IMR-90 (cell line): ENCODE data around the gene TULP4. TPM values are rescaled to one million over a fixed set of nuclear protein-coding genes. Genes with fewer than 3 reads are reported as not detected.

ENCODE experiments used
- ATAC-seq: fragments of 200-7000 bp; cut with Tn5 transposase; 2 replicates; pipeline ENCODE4 v1.9.1; 2020; ENCODE audit warnings: low read depth, mild to moderate bottlenecking, moderate library complexity
- BruUV-seq: library from RNA; stranded (reverse); fragments of 400-500 nt; replicated peaks from 2 replicates; lab custom pipeline; 2021; lab: Mats Ljungman, UMichigan
- CTCF ChIA-PET: fragments of 300-600 bp; formaldehyde crosslinking; extraction: SDS; loops from one replicate; lab custom pipeline; 2021; ENCODE audit warnings: antibody characterized with exemption; lab: Yijun Ruan, JAX
- POLR2A ChIA-PET: fragments of 300-600 bp; sonication (Branson Sonifier 250); formaldehyde crosslinking; loops from one replicate; lab custom pipeline; 2022; ENCODE audit warnings: antibody characterized with exemption; ENCODE audit not compliant: unreplicated experiment; lab: Charles Lee
- DNase-seq: peaks from one replicate; pipeline ENCODE4 v3.0.0; 2013
- H2AFZ ChIP-seq: replicated peaks from 2 replicates; pipeline ENCODE3; 2013; ENCODE audit warnings: low read length, mild to moderate bottlenecking; ENCODE audit not compliant: poor library complexity
- H2AK5ac ChIP-seq: 2 replicates; pipeline ENCODE4 v1.6.1; 2013; ENCODE audit warnings: low read depth, low read length, inconsistent platforms
- H2AK9ac ChIP-seq: replicated peaks from 2 replicates; pipeline ENCODE3; 2013; ENCODE audit warnings: mild to moderate bottlenecking, low read depth, low read length, moderate library complexity; ENCODE audit not compliant: poor library complexity
- H2BK120ac ChIP-seq: 2 replicates; pipeline ENCODE4 v1.6.1; 2013; ENCODE audit warnings: low read depth, low read length, inconsistent platforms
- H2BK15ac ChIP-seq: 3 replicates; pipeline ENCODE4 v1.6.1; 2013; ENCODE audit warnings: low read depth, low read length, inconsistent platforms
- H2BK20ac ChIP-seq: 2 replicates; pipeline ENCODE4 v1.6.1; 2013; ENCODE audit warnings: low read depth, mild to moderate bottlenecking, inconsistent platforms, low read length, moderate library complexity
- H2BK5ac ChIP-seq: 2 replicates; pipeline ENCODE4 v1.6.1; 2013; ENCODE audit warnings: mild to moderate bottlenecking, low read depth, low read length, inconsistent platforms; ENCODE audit not compliant: poor library complexity, severe bottlenecking
- H3K14ac ChIP-seq: replicated peaks from 2 replicates; pipeline ENCODE4 v1.6.1; 2013; ENCODE audit warnings: low read depth, low read length, inconsistent platforms
- H3K18ac ChIP-seq: 2 replicates; pipeline ENCODE4 v1.6.1; 2013; ENCODE audit warnings: low read depth, low read length, control low read depth
- H3K23ac ChIP-seq: 2 replicates; pipeline ENCODE4 v1.6.1; 2013; ENCODE audit warnings: low read depth, low read length, inconsistent platforms
- H3K27ac ChIP-seq: 2 replicates; pipeline ENCODE4 v1.5.1; 2013; ENCODE audit warnings: mild to moderate bottlenecking, control low read depth, low read length; ENCODE audit not compliant: insufficient read depth
- H3K27me3 ChIP-seq: 2 replicates; pipeline ENCODE4 v1.6.1; 2013; ENCODE audit warnings: low read length; ENCODE audit not compliant: control insufficient read depth, insufficient read depth
- H3K36me3 ChIP-seq: 2 replicates; pipeline ENCODE4 v1.6.1; 2013; ENCODE audit warnings: low read length, mixed read lengths; ENCODE audit not compliant: control insufficient read depth, insufficient read depth
- H3K4ac ChIP-seq: 2 replicates; pipeline ENCODE4 v1.6.1; 2013; ENCODE audit warnings: low read depth, low read length, inconsistent platforms
- H3K4me1 ChIP-seq: 2 replicates; pipeline ENCODE4 v1.6.1; 2013; ENCODE audit warnings: low read length, mixed read lengths; ENCODE audit not compliant: control insufficient read depth, insufficient read depth
- H3K4me2 ChIP-seq: 2 replicates; pipeline ENCODE4 v1.6.1; 2013; ENCODE audit warnings: low read depth, mild to moderate bottlenecking, control low read depth, low read length, moderate library complexity
- H3K4me3 ChIP-seq: 2 replicates; pipeline ENCODE4 v1.5.1; 2013; ENCODE audit warnings: low read depth, mild to moderate bottlenecking, control low read depth, low read length, moderate library complexity; ENCODE audit not compliant: insufficient read depth
- H3K56ac ChIP-seq: 2 replicates; pipeline ENCODE4 v1.6.1; 2013; ENCODE audit warnings: low read length, inconsistent platforms; ENCODE audit not compliant: insufficient read depth; ENCODE audit errors: extremely low read depth
- H3K79me1 ChIP-seq, 2 experiments: 2 replicates each; pipeline ENCODE4 v1.6.1; 2013; ENCODE audit warnings: low read length in 2 of 2, inconsistent platforms in 1 of 2, low read depth in 1 of 2
- H3K9ac ChIP-seq: 2 replicates; pipeline ENCODE4 v1.6.1; 2013; ENCODE audit warnings: low read depth, low read length, control low read depth
- H3K9me1 ChIP-seq: 2 replicates; pipeline ENCODE4 v1.6.1; 2013; ENCODE audit warnings: low read length, inconsistent platforms; ENCODE audit not compliant: insufficient read depth
- H3K9me3 ChIP-seq: 2 replicates; pipeline ENCODE4 v1.6.1; 2013; ENCODE audit warnings: low read length; ENCODE audit not compliant: control insufficient read depth, insufficient read depth
- H4K20me1 ChIP-seq: 2 replicates; pipeline ENCODE4 v1.6.1; 2013; ENCODE audit warnings: low read length, inconsistent platforms; ENCODE audit not compliant: insufficient read depth
- H4K5ac ChIP-seq: 2 replicates; pipeline ENCODE4 v1.6.1; 2013; ENCODE audit warnings: mild to moderate bottlenecking, low read depth, low read length, control low read depth
- H4K8ac ChIP-seq, 2 experiments: 2 replicates each; pipeline ENCODE4 v1.6.1; 2013; ENCODE audit warnings: low read depth in 2 of 2, low read length in 2 of 2, control low read depth in 1 of 2, inconsistent platforms in 1 of 2
- H4K91ac ChIP-seq: 2 replicates; pipeline ENCODE4 v1.6.1; 2013; ENCODE audit warnings: low read depth, low read length, inconsistent platforms; ENCODE audit not compliant: insufficient read depth
- BHLHE40 ChIP-seq: fragments of 150-350 bp; IDR thresholded peaks from 2 replicates; pipeline ENCODE4 v1.6.1; 2016; ENCODE audit warnings: mild to moderate bottlenecking, low read depth, low read length
- CEBPB ChIP-seq: IDR thresholded peaks from 2 replicates; pipeline ENCODE4 v1.6.1; 2012; ENCODE audit warnings: low read depth, low read length, improper control_type of control experiment
- FOS ChIP-seq: fragments of 150-350 bp; IDR thresholded peaks from 2 replicates; pipeline ENCODE4 v1.6.1; 2016; ENCODE audit warnings: low read depth, low read length
- MAZ ChIP-seq: IDR thresholded peaks from 2 replicates; pipeline ENCODE4 v1.6.1; 2012; ENCODE audit warnings: low read depth, mild to moderate bottlenecking, low read length, improper control_type of control experiment, moderate library complexity, borderline replicate concordance
- NFE2L2 ChIP-seq: fragments of 150-350 bp; IDR thresholded peaks from 2 replicates; pipeline ENCODE4 v1.6.1; 2016; ENCODE audit warnings: low read depth, mild to moderate bottlenecking, low read length
- RAD21 ChIP-seq: IDR thresholded peaks from 2 replicates; pipeline ENCODE4 v1.6.1; 2012; ENCODE audit warnings: low read length, improper control_type of control experiment
- RFX5 ChIP-seq: IDR thresholded peaks from 2 replicates; pipeline ENCODE4 v1.8.0; 2012; ENCODE audit warnings: low read depth, mild to moderate bottlenecking, low read length, moderate library complexity
- SMC3 ChIP-seq: fragments of 150-350 bp; IDR thresholded peaks from 2 replicates; pipeline ENCODE4 v1.6.1; 2016; ENCODE audit warnings: low read depth, mild to moderate bottlenecking, antibody characterized with exemption, low read length, moderate library complexity
- WGBS, 2 experiments: methylation state at CpG; one replicate each; pipeline versions ENCODE4 v1.1.5 to v1.1.7; 2013; ENCODE audit warnings: missing lambda C conversion rate in 2 of 2; ENCODE audit not compliant: insufficient read length in 1 of 2; ENCODE audit errors: extremely low coverage in 2 of 2; 5-methylcytosine and 5-hydroxymethylcytosine counted together
- dilution Hi-C: fragments of 300-500 bp; cut with HindIII; formaldehyde crosslinking; loops from one replicate; pipeline ENCODE4 v1.14.3; 2018; ENCODE audit warnings: low sequenced_read_pairs; ENCODE audit not compliant: unreplicated experiment
- in situ Hi-C: fragments of 300-500 bp; cut with MboI; formaldehyde crosslinking; loops from 3 replicates; pipeline ENCODE4 v1.14.3; 2019; ENCODE audit warnings: low sequenced_read_pairs, inconsistent platforms, mixed read lengths
- intact Hi-C: fragments of 100-400 bp; cut with micrococcal nuclease; formaldehyde crosslinking; loops from 2 replicates; pipeline ENCODE4 v1.10.0; 2022
- polyA plus RNA-seq, 3 experiments: library from polyadenylated mRNA; depleted of rRNA; stranded (reverse); fragments of >200 nt; gene quantifications; 2 replicates each; pipeline ENCODE4 v1.2.3, GENCODE V29; 2012; ENCODE audit warnings: low replicate concordance in 1 of 3
- total RNA-seq: library from RNA; depleted of rRNA; stranded (reverse); fragments of >200 nt; gene quantifications from 2 replicates; pipeline ENCODE4 v1.2.3, GENCODE V29; 2012
- TF ChIP-seq, protein P1 (sequence below): fragments of 150-350 bp; IDR thresholded peaks from 2 replicates; pipeline ENCODE4 v1.6.1; 2017; ENCODE audit warnings: mild to moderate bottlenecking, antibody characterized with exemption, low read length, low read depth

Gene TULP4
- total and polyA plus RNA-seq, 2 of the 4 experiments (the other 2 are of a cell fraction), result 8.1 to 30.6 TPM

DNA sequence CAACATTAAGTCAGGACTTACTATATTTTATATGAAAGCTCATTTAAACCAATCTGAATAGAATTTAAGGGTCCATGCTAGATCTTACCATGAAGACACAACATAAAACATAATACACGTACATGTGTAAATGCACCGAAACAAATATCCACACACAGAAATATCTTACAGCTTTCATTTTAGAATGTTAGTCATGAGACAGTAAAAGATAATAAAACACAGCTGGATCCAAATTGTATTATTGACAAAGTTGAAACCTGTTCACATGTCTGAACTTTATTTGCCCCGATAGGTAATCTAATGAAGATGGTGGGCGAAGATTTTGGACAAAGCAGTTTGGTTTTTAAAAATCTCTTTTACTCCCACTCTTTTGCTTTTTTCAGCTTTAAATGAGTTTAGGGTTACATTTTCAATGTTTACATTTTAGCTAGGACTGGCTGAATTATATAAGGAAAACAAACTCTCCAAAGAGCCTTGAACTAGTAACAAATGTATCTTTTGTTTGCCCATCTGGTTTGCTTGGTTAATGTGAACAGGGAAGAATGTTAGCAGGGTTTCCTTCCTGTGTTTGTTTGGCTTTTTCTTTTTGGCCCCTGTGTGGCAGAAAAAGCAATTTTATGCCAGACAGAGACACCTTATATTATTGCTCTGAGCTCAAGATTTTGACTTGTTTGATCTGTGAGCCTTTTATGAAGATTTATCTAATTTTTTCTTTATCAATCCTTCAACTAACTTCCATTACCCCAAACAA is 242.5 kb downstream of the TULP4 start (continued):
- no peak for TF ChIP-seq FOS
- TF ChIP-seq NFE2L2, result no peak
- no peak for TF ChIP-seq SMC3
- TF ChIP-seq MAZ, result no peak

GRCh38 chr6:158556113-158556512 is 243.8 kb downstream of the TULP4 start:
- Histone ChIP-seq H3K27me3 (no peaks in the 10 kb centered on the region), H4K91ac (no peak overlapping the region), H3K18ac (no peak overlapping the region), H3K27ac (no peak overlapping the region), H4K20me1 (peaks cover 3% of the 10 kb centered on the region; the same call in 1 of the 2 replicates), H3K79me1 (peaks cover 0 to 7% of the 10 kb centered on the region in 2 experiments; a peak in 3 of 4 replicates), H3K23ac (no peak overlapping the region), H3K14ac (no peak overlapping the region), H3K4me1 (no peaks in the 10 kb centered on the region; the same call in none of the 2 replicates), H3K56ac (no peak overlapping the region), H2BK5ac (no peak overlapping the region), H4K8ac (no peak overlapping the region), H3K9me3 (no peaks in the 10 kb centered on the region), H2BK15ac (no peak overlapping the region), H3K36me3 (no peaks in the 10 kb centered on the region), H2BK20ac (no peak overlapping the region), H3K4me2 (no peak overlapping the region), H2AK5ac (no peak overlapping the region), H3K9me1 (no peaks in the 10 kb centered on the region), H2AK9ac (no peak overlapping the region), H4K5ac (no peak overlapping the region), H2AFZ (no peak overlapping the region), H2BK120ac (no peak overlapping the region), H3K4ac (no peak overlapping the region), H3K4me3 (no peak overlapping the region), H3K9ac (no peak overlapping the region)
- no peak for ATAC-seq
- TF ChIP-seq RFX5, result no peak
- TF ChIP-seq CEBPB, result no peak
- no peak for TF ChIP-seq BHLHE40
- TF ChIP-seq RAD21, result no peak
- TF ChIP-seq, protein P1, sequence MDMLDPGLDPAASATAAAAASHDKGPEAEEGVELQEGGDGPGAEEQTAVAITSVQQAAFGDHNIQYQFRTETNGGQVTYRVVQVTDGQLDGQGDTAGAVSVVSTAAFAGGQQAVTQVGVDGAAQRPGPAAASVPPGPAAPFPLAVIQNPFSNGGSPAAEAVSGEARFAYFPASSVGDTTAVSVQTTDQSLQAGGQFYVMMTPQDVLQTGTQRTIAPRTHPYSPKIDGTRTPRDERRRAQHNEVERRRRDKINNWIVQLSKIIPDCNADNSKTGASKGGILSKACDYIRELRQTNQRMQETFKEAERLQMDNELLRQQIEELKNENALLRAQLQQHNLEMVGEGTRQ, result no peak
- no peak for DNase-seq
- dilution Hi-C loops (no loop called here), in situ Hi-C loops (no loop called here), intact Hi-C loops (no loop called here)
- no TSS peak for BruUV-seq
- ChIA-PET POLR2A (no interaction called here), CTCF (interaction anchor here (0.6 kb wide), 1 partner anchor 68 kb away, joined by 3 read pairs; no protein-coding TSS in a partner anchor)
- no CpG with 5 or more reads among the region's 7 CpGs for WGBS, 2 experiments
